HCT116 (cell line): ENCODE results near the gene KLK15. TPM values are rescaled to one million over a fixed set of nuclear protein-coding genes. Genes with fewer than 3 reads are reported as not detected.

Experiments used
- ATAC-seq: fragments of 200-7000 bp; cut with Tn5 transposase; 2 replicates; pipeline ENCODE4 v1.9.1; 2020; ENCODE audit warnings: mild to moderate bottlenecking, moderate library complexity
- BruUV-seq: library from RNA; stranded (reverse); fragments of 400-500 nt; replicated peaks from 2 replicates; lab custom pipeline; 2021; lab: Mats Ljungman, UMichigan
- CTCF ChIA-PET: fragments of 300-600 bp; sonication (Branson Sonifier 250); formaldehyde crosslinking; loops from one replicate; lab custom pipeline; 2021; ENCODE audit warnings: antibody characterized with exemption; lab: Charles Lee
- POLR2A ChIA-PET: fragments of 300-600, 350-600 bp; sonication (Branson Sonifier 250); formaldehyde crosslinking; loops from one replicate; lab custom pipeline; 2021; ENCODE audit warnings: antibody characterized with exemption; lab: Charles Lee
- RAD21 ChIA-PET, 2 experiments: fragments of 300-600 bp; sonication (Branson Sonifier 250); formaldehyde crosslinking; loops; one replicate each; lab custom pipeline; 2023; ENCODE audit warnings: low total read pairs in 2 of 2; ENCODE audit not compliant: uncharacterized antibody in 2 of 2, unreplicated experiment in 2 of 2, low non-redundant PET in 1 of 2; lab: Charles Lee
- DNase-seq: peaks from one replicate; pipeline ENCODE4 v3.0.0-alpha.2; 2010; ENCODE audit warnings: low read depth, low spot score
- H2AFZ ChIP-seq: fragments of 200-600 bp; shearing (Covaris generic), sonication (generic); 2 replicates; pipeline ENCODE4 v1.6.1; 2017; ENCODE audit warnings: low read depth, mixed run types, mixed read lengths, antibody characterized with exemption, low read length; ENCODE audit not compliant: poor library complexity, severe bottlenecking
- H3K27ac ChIP-seq: 2 replicates; pipeline ENCODE4 v1.5.1; 2012; ENCODE audit warnings: low read depth, low read length
- H3K27me3 ChIP-seq: fragments of 200-600 bp; sonication (generic); 2 replicates; pipeline ENCODE4 v1.6.1; 2016; ENCODE audit warnings: mixed run types, low read length, mixed read lengths; ENCODE audit not compliant: insufficient read depth
- H3K36me3 ChIP-seq, 2 experiments: fragments of 200-500 bp in 1 of 2; fragments of 200-600 bp in 1 of 2; sonication (Bioruptor generic) in 1 of 2; sonication (generic) in 1 of 2; 2 replicates each; pipeline versions ENCODE4 v1.5.1 to v1.6.1; 2014 to 2016; ENCODE audit warnings: low read length in 2 of 2, inconsistent platforms in 1 of 2, mixed read lengths in 1 of 2, mixed run types in 1 of 2; ENCODE audit not compliant: insufficient read depth in 2 of 2, control insufficient read depth in 1 of 2
- H3K4me1 ChIP-seq, 2 experiments: fragments of 200-600 bp in 1 of 2; sonication (generic) in 1 of 2; 2 replicates each; pipeline versions ENCODE4 v1.5.1 to v1.6.1; 2012 to 2017; ENCODE audit warnings: low read length in 2 of 2, inconsistent platforms in 1 of 2, mild to moderate bottlenecking in 1 of 2, mixed read lengths in 1 of 2, mixed run types in 1 of 2, moderate library complexity in 1 of 2; ENCODE audit not compliant: insufficient read depth in 2 of 2, control insufficient read depth in 1 of 2
- H3K4me2 ChIP-seq: fragments of 200-600 bp; sonication (generic); 2 replicates; pipeline ENCODE4 v1.6.1; 2017; ENCODE audit warnings: mixed run types, low read length, mixed read lengths
- H3K4me3 ChIP-seq, 2 experiments: fragments of 200-600 bp in 1 of 2; sonication (generic) in 1 of 2; replicated peaks in 1 of 2; 2 replicates each; pipeline ENCODE4 v1.5.1; 2011 to 2016; ENCODE audit warnings: low read length in 2 of 2, control low read depth in 1 of 2, low read depth in 1 of 2, mild to moderate bottlenecking in 1 of 2, mixed read lengths in 1 of 2, mixed run types in 1 of 2
- H3K79me2 ChIP-seq: fragments of 200-600 bp; sonication (generic); 2 replicates; pipeline ENCODE4 v1.6.1; 2017; ENCODE audit warnings: mild to moderate bottlenecking, mixed run types, low read length, moderate library complexity, mixed read lengths; ENCODE audit not compliant: insufficient read depth
- H3K9ac ChIP-seq: fragments of 200-600 bp; sonication (generic); 2 replicates; pipeline ENCODE4 v1.6.1; 2016; ENCODE audit warnings: low read length, mixed read lengths
- H3K9me2 ChIP-seq: fragments of 200-600 bp; sonication (generic), shearing (Covaris generic); 2 replicates; pipeline ENCODE4 v1.6.1; 2017; ENCODE audit warnings: mixed run types, mild to moderate bottlenecking, moderate library complexity; ENCODE audit not compliant: insufficient read depth
- H3K9me3 ChIP-seq, 2 experiments: fragments of 200-500 bp in 1 of 2; fragments of 200-600 bp in 1 of 2; sonication (Bioruptor generic) in 1 of 2; sonication (generic) in 1 of 2; 2 replicates each; pipeline ENCODE4 v1.6.1; 2014 to 2017; ENCODE audit warnings: low read length in 2 of 2, mixed read lengths in 2 of 2, inconsistent platforms in 1 of 2, low read depth in 1 of 2, mild to moderate bottlenecking in 1 of 2, mixed run types in 1 of 2, moderate library complexity in 1 of 2; ENCODE audit not compliant: control insufficient read depth in 1 of 2, insufficient read depth in 1 of 2
- H4K20me1 ChIP-seq: fragments of 200-600 bp; sonication (generic), shearing (Covaris generic); 2 replicates; pipeline ENCODE4 v1.6.1; 2017; ENCODE audit warnings: mixed run types, mild to moderate bottlenecking, moderate library complexity; ENCODE audit not compliant: insufficient read depth
- CBX3 ChIP-seq: IDR thresholded peaks from 2 replicates; pipeline ENCODE4 v1.6.1; 2012; ENCODE audit warnings: low read depth
- EGR1 ChIP-seq: IDR thresholded peaks from 2 replicates; pipeline ENCODE4 v1.6.1; 2012; ENCODE audit warnings: low read depth
- ELF1 ChIP-seq: IDR thresholded peaks from 2 replicates; pipeline ENCODE4 v1.6.1; 2012; ENCODE audit warnings: low read depth, borderline replicate concordance
- EZH2phosphoT487 ChIP-seq: fragments of 200-600 bp; IDR thresholded peaks from 2 replicates; pipeline ENCODE4 v1.6.1; 2018; ENCODE audit warnings: antibody characterized with exemption, borderline replicate concordance
- JUND ChIP-seq: IDR thresholded peaks from 2 replicates; pipeline ENCODE4 v1.6.1; 2012
- POLR2A ChIP-seq: IDR thresholded peaks from 2 replicates; pipeline ENCODE4 v1.7.0; 2011; ENCODE audit warnings: borderline replicate concordance; ENCODE audit not compliant: insufficient read depth, insufficient read length; ENCODE audit errors: extremely low read depth
- SIN3A ChIP-seq: IDR thresholded peaks from 2 replicates; pipeline ENCODE4 v1.6.1; 2012; ENCODE audit warnings: low read depth
- SRF ChIP-seq: IDR thresholded peaks from 2 replicates; pipeline ENCODE4 v1.6.1; 2012; ENCODE audit warnings: low read depth
- TCF7L2 ChIP-seq: IDR thresholded peaks from 2 replicates; pipeline ENCODE4 v1.7.0; 2011; ENCODE audit warnings: borderline replicate concordance, inconsistent platforms; ENCODE audit not compliant: insufficient read depth, insufficient read length; ENCODE audit errors: extremely low read depth
- ZFX ChIP-seq: fragments of 450-650 bp; IDR thresholded peaks from 2 replicates; pipeline ENCODE4 v1.6.1; 2017
- intact Hi-C: fragments of 100-400 bp; cut with micrococcal nuclease; formaldehyde crosslinking; loops from 2 replicates; pipeline ENCODE4 v1.10.0; 2022
- total RNA-seq: library from RNA; stranded (reverse); gene quantifications from one replicate; pipeline ENCODE4 v1.2.1, GENCODE V29; 2021; ENCODE audit not compliant: unreplicated experiment
- TF ChIP-seq, protein P1 (sequence below): IDR thresholded peaks from 2 replicates; pipeline ENCODE4 v1.6.1; 2012; ENCODE audit warnings: low read depth
- TF ChIP-seq, protein P2 (sequence below), 3 experiments: fragments of 200-600 bp in 1 of 3; sonication (generic) in 1 of 3; IDR thresholded peaks in 2 of 3; conservative IDR thresholded peaks in 1 of 3; 2 replicates each; pipeline ENCODE4 v1.5.1; 2012 to 2017; ENCODE audit warnings: low read depth in 2 of 3, low read length in 2 of 3, antibody characterized with exemption in 1 of 3, borderline replicate concordance in 1 of 3, control low read depth in 1 of 3, mild to moderate bottlenecking in 1 of 3, mixed read lengths in 1 of 3, mixed run types in 1 of 3, moderate library complexity in 1 of 3; ENCODE audit not compliant: insufficient read depth in 1 of 3
- TF ChIP-seq, protein P3 (sequence below): IDR thresholded peaks from 2 replicates; pipeline ENCODE4 v1.6.1; 2012
- TF ChIP-seq, protein P4 (sequence below): IDR thresholded peaks from 2 replicates; pipeline ENCODE4 v1.6.1; 2012

The KLK15 gene
- total RNA-seq, 1 experiment from 2014 or later, result not detected

DNA sequence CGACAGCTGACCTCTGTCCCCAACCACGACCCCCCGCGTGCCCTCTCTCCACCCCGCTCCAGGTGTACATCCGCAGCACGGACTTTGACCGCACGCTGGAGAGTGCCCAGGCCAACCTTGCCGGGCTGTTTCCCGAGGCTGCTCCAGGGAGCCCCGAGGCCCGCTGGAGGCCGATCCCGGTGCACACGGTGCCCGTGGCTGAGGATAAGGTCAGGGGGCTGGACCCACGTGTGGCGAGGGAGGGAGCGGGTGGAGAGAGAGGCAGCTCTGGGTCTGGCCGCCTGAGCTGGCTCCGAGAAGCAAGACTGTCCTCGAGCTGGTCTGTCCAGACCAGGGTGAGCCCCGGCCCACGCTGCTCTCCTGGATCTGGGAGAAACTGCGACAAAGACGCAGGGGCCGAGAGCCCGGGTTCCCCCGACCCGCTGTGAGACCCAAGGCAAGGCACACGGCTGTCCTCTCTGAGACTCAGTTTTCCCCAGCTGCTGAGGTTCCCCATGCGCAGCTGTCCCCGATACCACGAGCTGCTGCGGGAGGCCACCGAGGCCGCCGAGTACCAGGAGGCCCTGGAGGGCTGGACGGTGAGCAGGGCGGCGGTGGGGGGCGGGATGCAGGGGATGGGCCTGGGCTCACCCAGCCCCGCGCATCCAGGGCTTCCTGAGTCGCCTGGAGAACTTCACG is 41.6 kb downstream of the KLK15 start:
- no peak for DNase-seq
- CTCF ChIA-PET, result no interaction called here
- Histone ChIP-seq H4K20me1 (peaks cover 8% of the 10 kb centered on the region; the same call in 1 of the 2 replicates), H3K4me1 (peaks cover 11 to 21% of the 10 kb centered on the region in 2 experiments; a peak in 3 of 4 replicates)
- TF ChIP-seq, protein P1, sequence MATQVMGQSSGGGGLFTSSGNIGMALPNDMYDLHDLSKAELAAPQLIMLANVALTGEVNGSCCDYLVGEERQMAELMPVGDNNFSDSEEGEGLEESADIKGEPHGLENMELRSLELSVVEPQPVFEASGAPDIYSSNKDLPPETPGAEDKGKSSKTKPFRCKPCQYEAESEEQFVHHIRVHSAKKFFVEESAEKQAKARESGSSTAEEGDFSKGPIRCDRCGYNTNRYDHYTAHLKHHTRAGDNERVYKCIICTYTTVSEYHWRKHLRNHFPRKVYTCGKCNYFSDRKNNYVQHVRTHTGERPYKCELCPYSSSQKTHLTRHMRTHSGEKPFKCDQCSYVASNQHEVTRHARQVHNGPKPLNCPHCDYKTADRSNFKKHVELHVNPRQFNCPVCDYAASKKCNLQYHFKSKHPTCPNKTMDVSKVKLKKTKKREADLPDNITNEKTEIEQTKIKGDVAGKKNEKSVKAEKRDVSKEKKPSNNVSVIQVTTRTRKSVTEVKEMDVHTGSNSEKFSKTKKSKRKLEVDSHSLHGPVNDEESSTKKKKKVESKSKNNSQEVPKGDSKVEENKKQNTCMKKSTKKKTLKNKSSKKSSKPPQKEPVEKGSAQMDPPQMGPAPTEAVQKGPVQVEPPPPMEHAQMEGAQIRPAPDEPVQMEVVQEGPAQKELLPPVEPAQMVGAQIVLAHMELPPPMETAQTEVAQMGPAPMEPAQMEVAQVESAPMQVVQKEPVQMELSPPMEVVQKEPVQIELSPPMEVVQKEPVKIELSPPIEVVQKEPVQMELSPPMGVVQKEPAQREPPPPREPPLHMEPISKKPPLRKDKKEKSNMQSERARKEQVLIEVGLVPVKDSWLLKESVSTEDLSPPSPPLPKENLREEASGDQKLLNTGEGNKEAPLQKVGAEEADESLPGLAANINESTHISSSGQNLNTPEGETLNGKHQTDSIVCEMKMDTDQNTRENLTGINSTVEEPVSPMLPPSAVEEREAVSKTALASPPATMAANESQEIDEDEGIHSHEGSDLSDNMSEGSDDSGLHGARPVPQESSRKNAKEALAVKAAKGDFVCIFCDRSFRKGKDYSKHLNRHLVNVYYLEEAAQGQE, result no peak
- TF ChIP-seq JUND, result no peak
- TF ChIP-seq ZFX, result no peak
- TF ChIP-seq, protein P2, sequence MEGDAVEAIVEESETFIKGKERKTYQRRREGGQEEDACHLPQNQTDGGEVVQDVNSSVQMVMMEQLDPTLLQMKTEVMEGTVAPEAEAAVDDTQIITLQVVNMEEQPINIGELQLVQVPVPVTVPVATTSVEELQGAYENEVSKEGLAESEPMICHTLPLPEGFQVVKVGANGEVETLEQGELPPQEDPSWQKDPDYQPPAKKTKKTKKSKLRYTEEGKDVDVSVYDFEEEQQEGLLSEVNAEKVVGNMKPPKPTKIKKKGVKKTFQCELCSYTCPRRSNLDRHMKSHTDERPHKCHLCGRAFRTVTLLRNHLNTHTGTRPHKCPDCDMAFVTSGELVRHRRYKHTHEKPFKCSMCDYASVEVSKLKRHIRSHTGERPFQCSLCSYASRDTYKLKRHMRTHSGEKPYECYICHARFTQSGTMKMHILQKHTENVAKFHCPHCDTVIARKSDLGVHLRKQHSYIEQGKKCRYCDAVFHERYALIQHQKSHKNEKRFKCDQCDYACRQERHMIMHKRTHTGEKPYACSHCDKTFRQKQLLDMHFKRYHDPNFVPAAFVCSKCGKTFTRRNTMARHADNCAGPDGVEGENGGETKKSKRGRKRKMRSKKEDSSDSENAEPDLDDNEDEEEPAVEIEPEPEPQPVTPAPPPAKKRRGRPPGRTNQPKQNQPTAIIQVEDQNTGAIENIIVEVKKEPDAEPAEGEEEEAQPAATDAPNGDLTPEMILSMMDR (IDR thresholded peaks at IDR 0.05 in 2 of 3, conservative IDR thresholded peaks at IDR 0.05 in 1 of 3; ENCODE audit: borderline replicate concordance in 1 of 3, insufficient read depth in 1 of 3, low read depth in 2 of 3, low read length in 2 of 3), result no peak
- no peak for TF ChIP-seq SRF
- TF ChIP-seq CBX3, result no peak
- TF ChIP-seq ELF1, result no peak
- TF ChIP-seq, protein P3, sequence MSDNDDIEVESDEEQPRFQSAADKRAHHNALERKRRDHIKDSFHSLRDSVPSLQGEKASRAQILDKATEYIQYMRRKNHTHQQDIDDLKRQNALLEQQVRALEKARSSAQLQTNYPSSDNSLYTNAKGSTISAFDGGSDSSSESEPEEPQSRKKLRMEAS, result no peak
- no peak for TF ChIP-seq EGR1
- no peak for TF ChIP-seq TCF7L2
- no peak for TF ChIP-seq SIN3A
- TF ChIP-seq POLR2A, result no peak
- no peak for TF ChIP-seq EZH2phosphoT487
- TF ChIP-seq, protein P4, sequence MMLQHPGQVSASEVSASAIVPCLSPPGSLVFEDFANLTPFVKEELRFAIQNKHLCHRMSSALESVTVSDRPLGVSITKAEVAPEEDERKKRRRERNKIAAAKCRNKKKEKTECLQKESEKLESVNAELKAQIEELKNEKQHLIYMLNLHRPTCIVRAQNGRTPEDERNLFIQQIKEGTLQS, result no peak
- TF ChIP-seq, all 23 proteins: peak for 0
- ChIA-PET RAD21 (no interaction called here), POLR2A (interaction anchor here (1.1 kb wide), 1 partner anchor 204 kb away, joined by 3 read pairs; no protein-coding TSS in a partner anchor)
- Histone ChIP-seq H3K36me3 (no peaks in the 10 kb centered on the region; a peak in 1 of 4 replicates), H3K79me2 (no peaks in the 10 kb centered on the region), H3K4me2 (no peak overlapping the region), H3K27me3 (no peaks in the 10 kb centered on the region), H2AFZ (no peak overlapping the region), H3K9me2 (no peaks in the 10 kb centered on the region), H3K27ac (no peak overlapping the region), H3K4me3 (no peak overlapping the region), H3K9ac (no peak overlapping the region), H3K9me3 (no peaks in the 10 kb centered on the region)
- ATAC-seq, result no peak
- no TSS peak for BruUV-seq
- intact Hi-C loops, result loop anchor here (5.0 kb wide), 1 partner anchor 301 kb away; no protein-coding TSS in a partner anchor
